SIG-M5 treated with dmso at 0.1 percent for 504 hours (cell line): Measurements from ENCODE around the gene CFAP107.

ENCODE experiments used
- DNase-seq: peaks from one replicate; lab custom pipeline; 2025; ENCODE audit not compliant: unreplicated experiment; lab: John Stamatoyannopoulos, UW

CFAP107 gene

DNA sequence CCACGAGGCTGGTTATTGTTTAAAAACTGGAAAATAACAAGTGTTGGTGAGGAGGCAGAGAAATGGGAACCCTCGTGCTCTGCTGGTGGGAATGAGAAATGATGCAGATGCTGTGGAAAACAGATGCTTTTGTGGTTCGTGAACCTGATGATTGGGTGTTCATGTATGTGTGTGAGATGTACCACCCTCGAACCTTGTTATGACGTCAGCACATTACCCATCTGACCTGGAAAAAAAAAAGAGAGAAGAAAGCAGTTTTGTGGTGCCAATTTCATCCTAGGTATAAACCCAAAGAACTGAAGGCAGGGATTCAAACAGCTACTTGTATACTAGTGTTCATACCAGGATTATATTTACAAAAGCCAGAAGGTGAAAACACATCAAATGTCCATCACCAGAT, 6.4 kb upstream of the CFAP107 start:
- DNase-seq: no peak

DNA sequence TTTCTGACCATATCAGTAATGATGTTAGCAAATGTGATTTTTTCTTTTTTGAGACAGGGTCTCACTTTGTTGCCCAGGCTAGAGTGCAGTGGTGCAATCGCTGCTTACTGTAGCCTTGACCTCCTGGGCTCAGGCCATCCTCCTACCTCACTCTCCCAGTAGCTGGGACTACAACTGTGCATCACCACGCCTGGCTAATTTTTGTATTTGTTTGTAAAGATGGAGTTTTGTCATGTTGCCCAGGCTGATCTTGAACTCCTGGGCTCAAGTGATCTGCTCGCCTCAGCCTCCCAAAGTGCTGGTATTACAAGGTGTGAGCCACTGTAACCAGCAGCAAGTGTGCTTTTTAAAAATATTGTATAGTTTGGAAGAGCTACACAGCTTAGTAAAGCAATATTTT, 4.1 kb upstream of the CFAP107 start:
- DNase-seq: no peak

DNA sequence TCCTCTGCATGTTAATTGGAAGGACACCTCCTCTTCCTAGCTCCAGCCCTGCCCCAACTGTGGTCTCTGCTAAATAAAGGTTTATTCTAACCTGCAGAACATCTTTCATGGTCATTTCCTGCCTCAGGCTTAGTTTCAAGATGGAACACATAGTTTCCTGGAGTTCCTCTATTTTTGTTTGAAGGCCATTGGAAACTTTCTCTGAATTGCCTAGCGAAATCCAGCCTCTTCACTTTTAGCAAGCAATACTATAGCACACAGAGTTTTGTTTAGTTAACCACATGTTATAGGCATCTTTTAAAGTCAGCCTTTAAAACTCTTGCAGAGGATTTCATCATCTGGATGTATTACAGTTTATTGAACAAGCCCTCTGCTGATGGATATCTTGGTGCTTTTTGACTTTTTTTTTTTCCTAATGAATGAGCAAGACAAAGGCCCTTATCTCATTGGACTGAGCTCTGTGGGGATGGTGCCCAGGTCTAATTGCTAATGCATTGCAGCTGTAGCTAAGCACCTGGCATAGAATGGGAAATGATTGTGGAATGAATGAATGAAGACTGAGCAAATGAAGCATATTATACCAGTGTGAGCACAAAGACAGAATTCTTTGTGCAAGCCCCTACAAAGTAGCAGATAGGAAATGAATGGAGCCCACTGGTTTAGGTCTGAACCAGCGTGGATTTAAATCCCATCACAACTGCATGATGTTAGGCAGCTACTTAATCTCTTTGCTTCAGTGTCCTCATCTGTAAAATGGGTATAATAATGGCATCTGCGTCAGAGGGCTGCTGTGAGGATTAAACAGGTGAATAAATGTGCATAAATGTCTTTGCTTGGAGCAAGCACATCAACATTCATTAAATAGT, 641 bp upstream of the CFAP107 start:
- no peak for DNase-seq

DNA sequence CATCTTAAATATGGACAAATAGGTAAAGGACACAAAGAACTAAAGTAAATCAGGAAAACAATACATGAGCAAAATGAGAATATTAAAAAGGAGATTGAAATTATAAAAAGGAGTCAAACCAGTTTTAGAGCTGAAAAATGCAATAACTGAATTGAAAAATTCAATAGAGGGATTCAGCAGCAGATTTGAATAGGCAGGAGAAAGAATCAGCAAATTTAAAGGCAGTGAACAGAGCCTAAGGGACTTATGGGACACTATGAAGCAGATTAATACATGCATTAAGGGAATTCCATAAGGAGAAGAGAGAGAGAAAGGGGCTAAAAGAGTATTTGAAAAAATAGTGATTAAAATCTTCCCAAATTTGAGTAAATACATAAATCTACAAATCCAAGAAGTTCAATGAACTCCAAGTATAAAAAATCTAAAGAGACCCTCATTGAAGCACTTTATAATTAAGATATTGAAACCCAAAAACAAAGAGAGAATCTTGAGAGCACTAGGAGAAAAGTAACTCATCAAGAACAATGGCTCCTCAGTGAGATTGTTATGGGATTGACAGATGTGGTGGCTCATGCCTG, 2.9 kb downstream of the CFAP107 start:
- no peak for DNase-seq

DNA sequence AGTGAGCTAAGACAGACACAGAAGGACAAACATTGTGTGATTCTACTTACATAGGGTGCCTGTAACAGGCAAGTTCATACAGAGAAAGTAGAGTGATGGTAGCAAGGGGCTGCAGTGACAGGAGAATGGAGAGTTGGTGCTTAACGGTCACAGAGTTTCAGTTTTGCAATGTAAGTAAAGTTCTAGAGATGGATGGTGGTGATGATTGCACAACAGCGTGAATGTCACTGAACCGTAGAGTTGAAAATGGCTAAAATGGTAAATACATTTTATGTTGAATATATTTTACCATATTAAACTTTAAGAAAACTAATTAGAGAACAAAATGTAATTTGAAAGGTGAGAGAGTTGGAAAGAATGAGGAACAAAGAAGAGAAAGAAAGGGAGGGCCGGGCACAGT, 8.7 kb downstream of the CFAP107 start:
- DNase-seq: no peak

DNA sequence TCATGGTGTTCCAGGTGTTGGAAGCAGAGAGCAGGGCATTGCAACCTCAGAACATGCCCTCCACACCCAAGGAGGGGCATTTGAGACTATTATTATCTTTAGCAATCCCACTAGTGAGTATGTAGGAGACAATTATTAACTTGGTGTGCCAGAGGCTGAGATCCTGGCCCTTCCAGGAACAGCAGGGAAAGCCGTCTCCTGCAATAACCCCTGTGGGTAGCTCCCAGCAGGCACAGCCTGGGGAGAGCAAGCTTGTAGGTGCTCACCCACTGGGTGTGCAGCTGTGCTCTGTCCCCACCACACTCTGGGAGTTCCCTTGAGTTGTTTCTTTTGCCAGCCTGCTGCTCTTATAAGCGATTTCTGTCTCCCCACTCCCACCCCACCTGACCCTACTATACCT, 10.3 kb downstream of the CFAP107 start:
- no peak for DNase-seq

DNA sequence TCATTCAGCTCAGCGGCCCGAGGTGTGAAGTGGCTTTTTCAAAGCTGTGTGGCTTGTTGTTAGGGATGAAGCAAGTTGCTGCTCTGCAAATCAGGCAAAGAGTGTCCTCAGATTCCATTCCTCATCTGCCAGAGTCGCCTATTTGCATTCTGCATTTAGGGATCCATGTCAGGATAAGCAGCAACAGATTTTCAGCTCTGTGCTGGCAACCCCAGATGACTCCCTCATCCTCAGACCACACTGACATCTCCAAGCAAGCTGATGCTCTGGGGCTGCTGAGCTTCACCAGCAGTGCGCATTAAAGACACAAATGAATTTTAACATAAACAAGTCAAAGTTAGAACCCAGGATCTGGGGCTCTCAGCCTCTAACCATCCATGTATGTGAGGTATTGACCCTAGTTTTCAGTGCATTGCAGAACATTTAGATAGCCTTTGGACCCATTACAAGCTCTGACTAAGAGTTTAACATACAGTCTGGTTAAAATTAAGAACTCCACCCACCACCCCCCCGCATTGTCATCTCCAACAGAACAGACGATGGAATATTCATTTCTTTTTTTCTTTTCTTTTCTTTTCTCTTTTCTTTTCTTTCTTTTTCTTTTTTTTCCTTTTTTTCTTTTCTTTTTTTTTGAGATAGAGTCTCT, 10.9 kb downstream of the CFAP107 start:
- no peak for DNase-seq

DNA sequence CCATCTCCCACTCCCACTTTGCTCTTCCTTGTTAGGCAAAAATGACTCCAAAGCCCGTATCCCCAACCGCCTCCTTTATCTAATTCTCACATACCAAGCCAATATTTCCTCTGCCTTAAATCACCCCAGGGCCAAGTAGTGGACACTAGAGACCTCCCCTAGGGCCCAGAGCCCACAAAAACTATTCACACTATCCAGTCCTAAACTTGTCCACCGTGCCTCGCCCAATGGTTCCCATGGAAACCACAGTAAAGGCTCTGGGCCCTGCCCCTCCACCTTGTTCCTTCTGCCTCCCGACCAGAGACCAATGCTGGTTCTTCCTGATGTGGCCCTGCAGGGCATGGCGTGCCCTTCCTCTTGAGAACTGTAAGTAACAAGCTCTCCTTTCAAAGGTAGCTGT, 11.8 kb downstream of the CFAP107 start:
- DNase-seq: no peak

DNA sequence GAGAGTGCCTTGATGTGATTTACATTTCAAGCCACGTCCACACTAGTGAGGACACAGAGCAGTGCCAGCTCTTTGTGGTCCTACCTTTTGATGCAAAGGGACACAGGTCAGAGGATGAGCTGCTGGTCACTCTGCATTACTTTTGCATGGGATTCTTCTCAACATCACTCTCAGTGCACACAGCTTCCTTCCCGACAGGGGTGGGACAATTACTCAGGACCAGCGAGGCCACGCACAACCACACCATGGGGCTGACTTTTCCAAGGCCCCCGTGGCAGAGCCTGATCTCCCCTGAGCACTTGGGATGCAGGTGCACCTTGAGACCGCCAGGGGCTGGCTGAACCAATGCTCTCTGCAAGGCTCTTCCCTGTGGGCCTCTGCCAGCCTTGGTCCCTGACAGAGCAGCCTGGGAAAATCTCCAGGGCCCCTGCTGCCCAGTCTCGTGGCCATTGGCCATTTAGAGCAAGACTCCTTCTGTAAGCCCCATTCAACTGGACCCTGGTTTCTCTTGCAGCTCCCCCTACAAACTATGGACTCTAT, 14.3 kb downstream of the CFAP107 start:
- no peak for DNase-seq

DNA sequence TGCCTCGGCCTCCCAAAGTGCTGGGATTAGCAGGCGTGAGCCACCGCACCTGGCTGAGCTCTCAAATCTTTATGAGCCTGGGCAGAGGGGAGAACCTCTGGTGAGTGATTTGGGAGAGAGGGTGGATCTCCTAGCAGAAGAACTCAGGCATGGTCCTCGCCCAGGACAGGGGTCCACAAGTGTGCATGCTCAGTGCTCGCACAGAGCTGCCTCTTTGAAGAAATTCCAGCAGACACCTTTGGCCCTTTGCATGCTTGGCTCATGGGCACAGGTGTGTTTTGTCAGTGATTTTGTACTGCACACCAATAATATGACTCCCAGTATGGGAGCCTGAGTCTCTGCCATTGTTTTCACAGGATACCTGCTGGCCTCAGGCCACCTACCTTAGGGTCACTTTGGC, 15.8 kb downstream of the CFAP107 start:
- no peak for DNase-seq

DNA sequence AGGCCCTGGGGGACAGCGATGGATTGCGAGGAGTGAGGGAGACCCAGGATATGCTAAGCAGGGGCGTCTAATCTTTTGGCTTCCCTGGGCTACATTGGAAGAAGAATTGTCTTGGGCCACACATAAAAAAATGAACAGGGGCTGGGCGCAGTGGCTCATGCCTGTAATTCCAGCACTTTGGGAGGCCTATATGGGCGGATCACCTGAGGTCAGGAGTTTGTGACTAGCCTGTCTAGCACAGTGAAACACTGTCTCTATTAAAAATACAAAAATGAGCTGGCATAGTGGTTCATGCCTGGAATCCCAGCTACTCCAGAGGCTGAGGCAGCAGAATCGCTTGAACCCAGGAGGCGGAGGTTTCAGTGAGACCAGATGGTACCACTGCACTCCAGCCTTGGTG, 16.8 kb downstream of the CFAP107 start:
- no peak for DNase-seq

DNA sequence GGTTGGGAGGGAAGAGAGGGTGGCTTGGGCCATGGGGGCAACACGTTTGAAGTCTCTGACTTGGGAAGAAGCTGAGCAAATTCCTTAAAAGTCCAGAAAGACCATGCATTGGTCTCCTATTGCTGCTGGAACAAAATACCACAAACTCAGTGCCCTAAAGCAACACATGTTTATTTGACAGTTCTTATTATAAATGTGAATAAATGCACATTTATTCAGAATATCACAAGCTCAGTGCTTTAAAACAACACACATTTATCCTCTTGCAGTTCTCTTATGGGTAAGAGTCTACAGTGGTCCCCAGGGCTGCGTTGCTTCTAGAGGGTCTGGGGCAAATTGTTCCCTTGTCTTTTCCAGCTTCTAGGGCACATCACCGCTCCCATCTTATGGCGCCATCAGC, 17.5 kb downstream of the CFAP107 start:
- no peak for DNase-seq

DNA sequence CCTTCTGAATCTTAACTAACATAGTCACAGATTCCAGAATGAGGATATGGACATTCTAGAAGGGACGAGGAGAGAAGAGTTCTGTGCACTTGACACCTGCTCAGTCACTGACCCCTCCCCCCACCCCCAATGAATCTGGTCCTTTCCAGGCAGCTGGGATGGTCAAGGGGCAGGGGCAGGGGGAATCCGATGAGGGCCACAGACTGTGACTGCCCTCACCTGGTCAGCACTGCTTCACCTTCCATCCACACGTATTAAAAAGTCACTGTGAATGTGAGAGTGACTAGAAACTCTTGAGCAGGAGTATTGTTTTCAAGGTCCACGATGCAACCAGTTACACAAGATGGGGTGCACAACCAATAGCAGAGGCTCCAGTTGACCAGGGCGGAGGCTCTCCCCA, 18.0 kb downstream of the CFAP107 start:
- DNase-seq: no peak

DNA sequence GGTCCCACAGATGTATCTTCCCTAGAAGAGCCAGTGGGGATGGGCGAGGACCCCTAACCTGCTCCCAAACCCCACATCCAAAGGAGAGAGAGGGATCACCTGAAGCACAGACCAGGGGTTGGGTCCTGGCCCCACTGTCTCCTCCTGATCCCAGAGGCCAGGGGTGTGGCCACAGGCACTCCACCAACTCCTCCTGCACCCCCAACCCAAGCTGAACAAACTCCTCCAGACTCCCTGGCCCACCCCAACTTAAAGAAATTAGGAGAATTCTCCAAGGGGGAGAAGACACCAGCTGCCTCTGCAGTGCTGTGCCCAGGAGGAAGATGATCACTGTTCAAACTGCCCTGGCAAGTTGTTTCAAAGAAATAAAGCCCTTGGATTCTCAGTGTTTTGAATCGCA, 23.0 kb downstream of the CFAP107 start:
- no peak for DNase-seq

DNA sequence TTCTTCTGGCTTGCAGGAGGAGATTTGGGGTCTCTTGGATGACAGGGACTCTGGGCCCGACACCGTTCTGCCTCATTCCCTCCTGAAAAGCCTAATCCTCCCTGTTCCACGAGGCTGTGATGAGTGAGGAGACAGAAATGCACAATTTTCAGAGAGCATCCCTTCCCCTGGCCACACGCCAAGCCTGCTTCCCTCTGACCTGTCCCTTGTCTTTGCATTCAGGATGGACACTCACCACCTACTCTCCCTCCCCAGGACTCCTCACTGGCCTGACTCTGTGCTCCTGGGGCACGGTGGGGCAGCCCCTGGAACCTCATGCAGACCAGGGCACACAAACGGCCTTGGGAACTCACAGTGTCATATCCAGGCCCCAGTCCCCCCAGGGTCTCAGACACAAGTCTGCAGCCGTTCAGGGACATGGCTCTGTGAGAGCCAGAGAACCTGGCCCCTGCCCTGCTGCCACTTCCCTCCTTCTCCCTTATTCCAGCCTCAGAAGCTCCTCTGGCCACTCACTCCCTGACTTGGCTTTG, 24.0 kb downstream of the CFAP107 start:
- DNase-seq: no peak

DNA sequence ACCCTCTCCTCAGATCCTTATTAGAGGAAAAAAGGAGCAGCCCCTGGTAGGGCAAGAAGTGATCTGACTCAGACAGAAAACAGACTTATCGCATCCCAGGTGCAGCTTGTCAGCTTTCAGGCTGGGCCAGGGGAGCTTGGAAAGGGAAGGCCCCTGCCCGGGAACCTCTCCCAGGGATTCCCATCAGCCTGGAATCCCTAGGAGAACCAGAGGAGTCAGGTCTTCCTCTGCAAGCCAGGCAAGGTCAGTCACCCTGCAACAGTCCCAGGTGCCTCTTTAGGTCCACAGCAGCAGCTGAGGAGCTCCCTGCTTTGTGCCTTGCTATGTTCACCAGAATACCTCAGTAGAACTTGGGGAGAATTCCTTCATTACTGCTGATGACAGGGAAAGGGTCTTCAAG, 24.6 kb downstream of the CFAP107 start:
- no peak for DNase-seq

DNA sequence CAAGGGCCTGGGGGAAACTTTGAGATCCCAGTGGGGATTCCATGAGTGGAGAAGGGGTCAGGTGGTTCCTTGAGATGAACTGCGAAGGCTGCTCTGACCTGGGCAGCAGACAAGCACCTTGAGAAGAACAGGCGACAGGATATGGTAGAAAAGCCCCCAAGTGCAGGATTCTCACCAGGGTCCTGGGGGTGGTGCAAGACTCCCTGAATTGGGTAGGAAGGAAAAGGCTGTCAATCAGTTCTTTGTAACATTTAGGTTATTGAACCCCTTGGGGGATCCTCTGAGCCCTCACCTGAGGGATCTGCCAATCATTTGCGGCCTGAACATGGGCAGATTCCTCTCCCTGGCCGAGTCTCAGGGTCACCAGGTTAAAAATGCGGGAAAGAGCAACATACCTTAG, 25.2 kb downstream of the CFAP107 start:
- DNase-seq: no peak

DNA sequence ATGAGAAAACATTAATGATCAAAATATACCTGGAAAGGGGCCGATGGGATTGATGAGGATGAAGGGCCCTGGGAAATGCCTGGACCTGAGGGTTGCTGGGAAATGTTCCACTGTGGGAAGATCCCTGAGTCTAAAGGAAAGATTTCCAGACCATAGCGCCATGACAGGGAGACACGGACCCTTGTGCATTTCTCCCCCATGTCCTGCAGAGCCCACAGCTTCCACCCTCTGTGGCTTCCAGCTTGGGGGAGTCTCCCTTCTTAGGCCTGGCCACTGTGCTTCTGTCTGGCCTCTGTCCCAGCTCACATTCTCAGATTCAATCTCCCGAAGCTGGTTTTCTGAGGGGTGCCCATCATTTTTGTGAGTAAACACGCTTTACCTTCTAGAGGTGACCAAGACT, 26.5 kb downstream of the CFAP107 start:
- DNase-seq: no peak

DNA sequence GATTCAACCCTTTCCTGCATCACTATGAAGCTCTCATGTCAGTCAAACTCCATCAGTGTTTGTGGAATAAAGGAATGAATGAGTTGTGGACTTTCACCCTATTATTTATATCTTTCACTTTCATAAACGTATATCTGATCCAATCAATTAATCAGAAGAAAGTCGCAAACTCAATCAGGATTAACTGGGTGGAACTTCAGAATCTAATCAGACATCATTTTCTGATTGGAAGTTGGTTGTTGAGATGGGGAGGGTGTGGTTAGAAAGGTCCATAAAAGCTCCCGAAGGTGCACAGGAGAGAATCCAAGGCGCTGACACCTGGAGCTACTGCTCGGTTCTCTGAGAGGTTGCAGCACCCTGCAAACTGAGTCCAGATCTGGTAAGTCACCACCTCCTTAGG, 27.4 kb downstream of the CFAP107 start, which contains the start of gene PRAMEF12:
Gene PRAMEF12, plus strand, starts transcription at position 301 of the 400 bp plus-strand sequence. CDS start 1,130 bp downstream, outside the sequence.
- DNase-seq: no peak

DNA sequence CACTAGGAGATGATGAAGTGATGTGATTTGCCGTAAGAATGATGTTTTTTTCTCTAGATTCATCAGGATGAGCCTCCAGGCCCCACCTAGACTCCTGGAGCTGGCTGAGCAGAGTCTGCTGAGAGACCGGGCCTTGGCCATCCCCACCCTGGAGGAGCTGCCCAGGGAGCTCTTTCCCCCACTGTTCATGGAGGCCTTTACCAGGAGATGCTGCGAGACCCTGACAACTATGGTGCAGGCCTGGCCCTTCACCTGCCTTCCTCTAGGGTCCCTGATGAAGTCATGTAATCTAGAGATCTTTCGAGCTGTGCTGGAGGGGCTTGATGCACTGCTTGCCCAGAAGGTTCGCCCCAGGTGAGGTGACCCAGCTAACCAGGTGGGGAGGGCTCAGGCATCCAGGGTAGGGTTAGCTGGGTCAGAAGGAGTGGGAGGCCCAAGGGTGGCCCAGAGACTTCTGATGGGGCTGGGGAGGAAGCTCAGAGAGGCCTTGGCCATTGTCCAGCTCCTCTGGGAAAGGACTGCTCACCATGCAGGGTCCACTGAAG, 28.9 kb downstream of the CFAP107 start:
- DNase-seq: no peak

DNA sequence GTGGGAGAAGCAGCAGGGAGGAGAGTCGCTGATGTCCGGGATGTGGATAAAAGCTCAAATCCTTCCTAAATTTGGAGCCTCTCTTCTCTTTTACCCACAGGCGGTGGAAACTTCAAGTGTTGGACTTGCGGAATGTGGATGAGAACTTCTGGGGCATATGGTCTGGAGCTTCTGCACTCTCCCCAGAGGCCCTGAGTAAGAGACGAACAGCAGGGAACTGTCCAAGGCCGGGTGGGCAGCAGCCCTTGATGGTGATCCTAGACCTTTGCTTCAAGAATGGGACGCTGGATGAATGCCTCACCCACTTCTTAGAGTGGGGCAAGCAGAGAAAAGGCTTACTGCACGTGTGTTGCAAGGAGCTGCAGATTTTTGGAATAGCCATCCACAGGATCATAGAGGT, 29.4 kb downstream of the CFAP107 start:
- no peak for DNase-seq
